ENCODE results near the gene SCGN. TPM values are rescaled to one million over a fixed set of nuclear protein-coding genes. Genes with fewer than 3 reads are reported as not detected.

Gene SCGN
- total RNA-seq, 4 donors from 2014 or later: 3.6 to 13.0 (median 5.0) TPM

DNA sequence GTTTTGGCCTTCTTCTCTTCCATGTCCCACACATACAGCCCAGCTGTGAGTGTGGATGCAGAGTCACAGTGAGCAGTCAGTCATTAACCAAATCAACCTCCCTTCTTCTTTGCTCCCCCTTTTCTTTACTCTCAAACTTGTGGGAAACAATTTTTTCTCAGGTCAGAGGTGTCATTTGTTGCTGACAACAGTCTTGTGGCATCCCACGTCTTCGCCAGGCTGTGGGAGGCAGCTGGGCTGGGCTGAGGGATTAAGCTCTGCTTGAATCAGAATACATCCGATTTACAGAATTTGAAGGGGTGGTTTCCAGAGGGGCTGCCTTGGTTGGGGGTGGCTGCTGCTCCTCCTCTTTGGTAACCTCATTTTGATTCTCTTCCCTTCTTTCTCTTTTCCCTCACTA is 40.5 kb downstream of the SCGN start:
- Histone ChIP-seq H3K4me3 (no peak overlapping the region), H3K27ac (no peak overlapping the region), H3K4me1 (no peaks in the 10 kb centered on the region), H3K36me3 (no peaks in the 10 kb centered on the region), H3K9me3 (no peaks in the 10 kb centered on the region), H3K27me3 (no peaks in the 10 kb centered on the region)
- DNase-seq: no peak
- intact Hi-C loops (cut with DNase I; ENCODE audit: low total_unique reads) (no loop called here), in situ Hi-C loops (cut with MboI; ENCODE audit: low pct_ligation_motif_present in 1 of 4, low pct_unique_long_range_greater_than_20kb in 1 of 4, low sequenced_read_pairs in 3 of 4) (no loop called here)
- WGBS, 2 donors (ENCODE audit: low coverage in 1 of 2): 76% methylated on average over 3 of the region's 3 CpGs; no CpG with 5 or more reads in 1 of the 2 donors
- TF ChIP-seq EP300 (IDR thresholded peaks at IDR 0.05; ENCODE audit: low read depth) (no peak), POLR2A (IDR thresholded peaks at IDR 0.05) (no peak), POLR2AphosphoS5 (IDR thresholded peaks at IDR 0.05) (no peak)
- TF ChIP-seq, protein P1, sequence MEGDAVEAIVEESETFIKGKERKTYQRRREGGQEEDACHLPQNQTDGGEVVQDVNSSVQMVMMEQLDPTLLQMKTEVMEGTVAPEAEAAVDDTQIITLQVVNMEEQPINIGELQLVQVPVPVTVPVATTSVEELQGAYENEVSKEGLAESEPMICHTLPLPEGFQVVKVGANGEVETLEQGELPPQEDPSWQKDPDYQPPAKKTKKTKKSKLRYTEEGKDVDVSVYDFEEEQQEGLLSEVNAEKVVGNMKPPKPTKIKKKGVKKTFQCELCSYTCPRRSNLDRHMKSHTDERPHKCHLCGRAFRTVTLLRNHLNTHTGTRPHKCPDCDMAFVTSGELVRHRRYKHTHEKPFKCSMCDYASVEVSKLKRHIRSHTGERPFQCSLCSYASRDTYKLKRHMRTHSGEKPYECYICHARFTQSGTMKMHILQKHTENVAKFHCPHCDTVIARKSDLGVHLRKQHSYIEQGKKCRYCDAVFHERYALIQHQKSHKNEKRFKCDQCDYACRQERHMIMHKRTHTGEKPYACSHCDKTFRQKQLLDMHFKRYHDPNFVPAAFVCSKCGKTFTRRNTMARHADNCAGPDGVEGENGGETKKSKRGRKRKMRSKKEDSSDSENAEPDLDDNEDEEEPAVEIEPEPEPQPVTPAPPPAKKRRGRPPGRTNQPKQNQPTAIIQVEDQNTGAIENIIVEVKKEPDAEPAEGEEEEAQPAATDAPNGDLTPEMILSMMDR (IDR thresholded peaks at IDR 0.05): no peak

DNA sequence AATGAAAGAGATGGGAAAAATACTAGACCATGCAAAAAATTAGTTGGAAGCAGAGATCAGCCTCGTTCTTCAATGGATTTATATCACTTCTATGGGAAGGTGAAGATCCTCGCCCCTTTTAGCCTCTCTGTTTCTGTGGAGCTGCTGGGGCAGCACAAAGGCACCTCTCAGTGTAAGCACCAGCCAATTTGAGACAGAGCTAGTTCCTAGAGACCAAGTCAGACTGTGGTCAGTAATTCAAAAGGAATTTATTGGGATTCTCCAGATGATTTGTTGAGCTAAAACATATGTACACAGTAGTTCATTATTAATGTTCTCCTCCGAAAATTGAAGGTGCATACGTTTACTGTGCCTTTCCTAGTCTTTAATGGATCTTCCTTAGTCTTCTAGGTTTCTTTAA is 42.4 kb downstream of the SCGN start:
- WGBS, 2 donors (ENCODE audit: low coverage in 1 of 2): 60 to 73% methylated on average over 4 of the region's 4 CpGs
- TF ChIP-seq POLR2AphosphoS5 (IDR thresholded peaks at IDR 0.05): no peak
- TF ChIP-seq, protein P1 (IDR thresholded peaks at IDR 0.05): no peak
- no peak for TF ChIP-seq EP300 (IDR thresholded peaks at IDR 0.05; ENCODE audit: low read depth)
- no peak for TF ChIP-seq POLR2A (IDR thresholded peaks at IDR 0.05)
- DNase-seq: no peak
- Histone ChIP-seq H3K27me3 (no peaks in the 10 kb centered on the region), H3K27ac (no peak overlapping the region), H3K4me3 (no peak overlapping the region), H3K36me3 (no peaks in the 10 kb centered on the region), H3K4me1 (no peaks in the 10 kb centered on the region), H3K9me3 (no peaks in the 10 kb centered on the region)
- intact Hi-C loops (cut with DNase I; ENCODE audit: low total_unique reads): no loop called here
- in situ Hi-C loops (cut with MboI; ENCODE audit: low pct_ligation_motif_present in 1 of 4, low pct_unique_long_range_greater_than_20kb in 1 of 4, low sequenced_read_pairs in 3 of 4): no loop called here

DNA sequence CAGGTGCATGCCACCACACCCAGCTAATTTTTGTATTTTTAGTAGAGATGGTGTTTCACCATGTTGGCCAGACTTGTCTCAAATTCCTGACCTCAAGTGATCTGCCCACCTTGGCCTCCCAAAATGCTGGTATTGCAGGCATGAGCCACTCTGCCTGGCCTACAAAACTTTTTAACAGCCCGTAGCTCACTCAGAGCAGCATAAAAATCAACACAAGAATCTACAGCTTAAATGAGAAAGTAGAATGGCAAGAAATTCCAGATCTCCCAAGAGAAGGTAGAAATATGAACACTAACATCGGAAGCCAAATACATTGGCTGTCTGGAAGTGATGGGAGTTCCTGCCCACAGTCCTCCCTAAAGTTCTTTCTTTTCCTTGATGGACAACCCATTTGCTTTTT is 43.7 kb downstream of the SCGN start:
- no peak for TF ChIP-seq POLR2AphosphoS5 (IDR thresholded peaks at IDR 0.05)
- no peak for TF ChIP-seq POLR2A (IDR thresholded peaks at IDR 0.05)
- no peak for TF ChIP-seq EP300 (IDR thresholded peaks at IDR 0.05; ENCODE audit: low read depth)
- TF ChIP-seq, protein P1 (IDR thresholded peaks at IDR 0.05): no peak
- Histone ChIP-seq H3K4me1 (no peaks in the 10 kb centered on the region), H3K9me3 (peaks cover 0 to 3% of the 10 kb centered on the region in 2 donors), H3K27ac (no peak overlapping the region), H3K27me3 (no peaks in the 10 kb centered on the region), H3K4me3 (no peak overlapping the region), H3K36me3 (no peaks in the 10 kb centered on the region)
- in situ Hi-C loops (cut with MboI; ENCODE audit: low pct_ligation_motif_present in 1 of 4, low pct_unique_long_range_greater_than_20kb in 1 of 4, low sequenced_read_pairs in 3 of 4) (no loop called here), intact Hi-C loops (cut with DNase I; ENCODE audit: low total_unique reads) (no loop called here)
- no peak for DNase-seq
- WGBS, 2 donors (ENCODE audit: low coverage in 1 of 2): 85 to 100% methylated on average over 1 to 2 of the region's 2 CpGs

DNA sequence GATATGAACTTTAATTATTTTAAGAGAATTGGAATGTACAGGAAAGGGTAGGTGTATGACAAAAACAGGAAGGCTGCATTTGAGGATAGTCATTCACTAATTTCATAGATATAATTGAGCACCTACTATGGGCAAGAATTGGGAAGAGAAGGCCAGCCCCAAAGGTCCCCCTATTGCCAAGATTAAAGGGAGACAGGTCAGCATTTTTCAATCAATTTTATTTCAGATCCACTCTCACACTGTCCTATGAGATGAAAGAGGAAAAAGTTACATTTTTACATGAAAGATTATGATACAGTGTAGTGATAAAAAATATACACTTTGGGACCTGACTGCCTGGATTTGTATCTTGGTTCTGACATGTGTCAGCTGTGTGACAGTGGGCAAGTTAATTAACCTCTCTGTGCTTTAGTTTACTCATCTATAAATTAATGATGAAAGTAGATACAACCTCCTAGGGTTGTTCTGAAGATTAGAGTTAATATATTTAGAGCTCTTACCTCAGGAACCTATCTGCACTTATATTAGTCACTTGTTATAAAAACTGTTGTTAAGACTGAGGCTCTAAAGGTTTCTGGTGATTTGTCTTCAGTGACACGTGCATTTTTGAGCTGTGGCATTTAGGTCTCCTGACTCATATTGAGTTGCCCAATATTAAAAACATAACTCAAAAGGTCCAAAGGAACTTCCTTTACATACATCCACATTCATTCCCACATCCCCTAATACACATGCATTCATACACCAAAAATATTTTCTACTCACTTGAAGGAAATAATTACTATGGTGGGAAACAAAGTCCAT is 45.7 kb downstream of the SCGN start:
- TF ChIP-seq, protein P1 (IDR thresholded peaks at IDR 0.05): no peak
- no peak for TF ChIP-seq POLR2AphosphoS5 (IDR thresholded peaks at IDR 0.05)
- no peak for TF ChIP-seq POLR2A (IDR thresholded peaks at IDR 0.05)
- no peak for TF ChIP-seq EP300 (IDR thresholded peaks at IDR 0.05; ENCODE audit: low read depth)
- 55 to 79% methylated on average over 1 of the region's 1 CpG for WGBS, 2 donors (ENCODE audit: low coverage in 1 of 2)
- DNase-seq: no peak

More for the DNA sequence above, 45.7 kb downstream of the SCGN start:
- H3K4me1 ChIP-seq: no peaks in the 10 kb centered on the region
- intact Hi-C loops (cut with DNase I; ENCODE audit: low total_unique reads): no loop called here
- H3K9me3 ChIP-seq: peaks cover 0 to 3% of the 10 kb centered on the region in 2 donors
- no peaks in the 10 kb centered on the region for H3K27me3 ChIP-seq
- in situ Hi-C loops (cut with MboI; ENCODE audit: low pct_ligation_motif_present in 1 of 4, low pct_unique_long_range_greater_than_20kb in 1 of 4, low sequenced_read_pairs in 3 of 4): no loop called here
- no peak overlapping the region for H3K4me3 ChIP-seq
- no peak overlapping the region for H3K27ac ChIP-seq
- H3K36me3 ChIP-seq: no peaks in the 10 kb centered on the region

Data from transverse colon (tissue), 4 donors.